Ishikawa (cell line): ENCODE results near the gene SYCN.

ENCODE experiments used
- CEBPB ChIP-seq: IDR thresholded peaks from 2 replicates; pipeline ENCODE4 v1.6.1; 2012
- CREB1 ChIP-seq: IDR thresholded peaks from 2 replicates; pipeline ENCODE4 v1.6.1; 2012; ENCODE audit warnings: low read depth
- EGR1 ChIP-seq: IDR thresholded peaks from 2 replicates; pipeline ENCODE4 v1.6.1; 2012
- EP300 ChIP-seq: IDR thresholded peaks from 2 replicates; pipeline ENCODE4 v1.6.1; 2012; ENCODE audit warnings: borderline replicate concordance
- FOXM1 ChIP-seq: IDR thresholded peaks from 2 replicates; pipeline ENCODE4 v1.6.1; 2012; ENCODE audit warnings: low read depth, borderline replicate concordance
- NFIC ChIP-seq: IDR thresholded peaks from 2 replicates; pipeline ENCODE4 v1.6.1; 2012
- RAD21 ChIP-seq: IDR thresholded peaks from 2 replicates; pipeline ENCODE4 v1.6.1; 2012; ENCODE audit warnings: low read depth
- TAF1 ChIP-seq: IDR thresholded peaks from 2 replicates; pipeline ENCODE4 v1.6.1; 2012; ENCODE audit warnings: low read depth, mild to moderate bottlenecking
- TCF12 ChIP-seq: IDR thresholded peaks from 2 replicates; pipeline ENCODE4 v1.6.1; 2012; ENCODE audit warnings: low read depth
- TEAD4 ChIP-seq: IDR thresholded peaks from 2 replicates; pipeline ENCODE4 v1.6.1; 2012
- YY1 ChIP-seq: IDR thresholded peaks from 2 replicates; pipeline ENCODE4 v1.6.1; 2012; ENCODE audit warnings: low read depth
- ZBTB7A ChIP-seq: IDR thresholded peaks from 2 replicates; pipeline ENCODE4 v1.6.1; 2012; ENCODE audit warnings: low read depth
- TF ChIP-seq, protein P1 (sequence below): IDR thresholded peaks from 2 replicates; pipeline ENCODE4 v1.6.1; 2012
- TF ChIP-seq, protein P2 (sequence below): IDR thresholded peaks from 2 replicates; pipeline ENCODE4 v1.6.1; 2012
- TF ChIP-seq, protein P3 (sequence below): IDR thresholded peaks from 2 replicates; pipeline ENCODE4 v1.6.1; 2012; ENCODE audit warnings: low read depth, mild to moderate bottlenecking

SYCN gene

DNA sequence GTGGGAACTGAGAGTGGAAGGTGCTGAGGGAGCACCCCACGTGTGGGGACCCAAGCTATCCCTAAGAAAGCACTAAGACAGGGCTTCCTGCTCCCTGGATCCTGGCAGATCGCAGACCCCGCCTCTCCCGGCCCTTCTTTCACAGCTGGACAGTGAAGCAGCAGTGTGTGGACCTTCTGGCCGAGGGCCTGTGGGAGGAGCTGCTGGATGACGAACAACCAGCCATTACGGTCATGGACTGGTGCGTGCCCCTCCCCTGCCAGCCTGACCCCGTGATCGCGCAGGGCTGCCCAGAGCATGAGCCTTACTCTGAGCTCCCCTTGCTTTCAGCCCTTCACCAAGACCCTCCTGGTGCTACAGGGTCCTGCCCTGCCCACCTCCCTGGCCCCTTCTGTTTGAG lies 5.0 kb downstream of the SYCN start:
- TF ChIP-seq, protein P1, sequence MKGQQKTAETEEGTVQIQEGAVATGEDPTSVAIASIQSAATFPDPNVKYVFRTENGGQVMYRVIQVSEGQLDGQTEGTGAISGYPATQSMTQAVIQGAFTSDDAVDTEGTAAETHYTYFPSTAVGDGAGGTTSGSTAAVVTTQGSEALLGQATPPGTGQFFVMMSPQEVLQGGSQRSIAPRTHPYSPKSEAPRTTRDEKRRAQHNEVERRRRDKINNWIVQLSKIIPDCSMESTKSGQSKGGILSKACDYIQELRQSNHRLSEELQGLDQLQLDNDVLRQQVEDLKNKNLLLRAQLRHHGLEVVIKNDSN: peak; percentile 86
- no peak for TF ChIP-seq EGR1
- 0 out of 2 replicates have a peak, but pooled peaks have one; percentile 32 for TF ChIP-seq YY1
- TF ChIP-seq TCF12: no peak
- TF ChIP-seq, protein P2, sequence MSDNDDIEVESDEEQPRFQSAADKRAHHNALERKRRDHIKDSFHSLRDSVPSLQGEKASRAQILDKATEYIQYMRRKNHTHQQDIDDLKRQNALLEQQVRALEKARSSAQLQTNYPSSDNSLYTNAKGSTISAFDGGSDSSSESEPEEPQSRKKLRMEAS: peak; percentile 58
- no peak for TF ChIP-seq CREB1

DNA sequence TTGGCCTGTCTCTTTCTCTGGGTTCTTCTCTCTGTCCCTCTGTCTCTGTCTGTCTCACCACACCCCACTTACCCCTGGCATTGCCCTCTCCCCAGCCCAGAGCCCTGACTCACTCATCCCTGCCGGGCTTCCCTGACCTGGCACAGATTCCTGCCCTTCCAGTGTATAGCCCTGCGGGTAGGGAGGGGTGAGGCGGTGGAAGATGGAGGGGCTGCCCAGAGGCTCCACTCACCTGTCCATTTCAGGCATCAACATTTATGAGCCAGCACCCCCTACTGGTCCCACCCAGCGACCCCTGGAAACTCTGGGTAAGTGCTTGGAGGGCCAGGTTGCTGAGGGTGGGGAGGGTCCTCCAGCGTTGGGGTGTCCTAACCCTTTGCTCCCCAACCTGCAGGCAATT lies 6.3 kb downstream of the SYCN start:
- TF ChIP-seq NFIC (no peak), RAD21 (peak; percentile 18; the same call in 1 of the 2 replicates)

DNA sequence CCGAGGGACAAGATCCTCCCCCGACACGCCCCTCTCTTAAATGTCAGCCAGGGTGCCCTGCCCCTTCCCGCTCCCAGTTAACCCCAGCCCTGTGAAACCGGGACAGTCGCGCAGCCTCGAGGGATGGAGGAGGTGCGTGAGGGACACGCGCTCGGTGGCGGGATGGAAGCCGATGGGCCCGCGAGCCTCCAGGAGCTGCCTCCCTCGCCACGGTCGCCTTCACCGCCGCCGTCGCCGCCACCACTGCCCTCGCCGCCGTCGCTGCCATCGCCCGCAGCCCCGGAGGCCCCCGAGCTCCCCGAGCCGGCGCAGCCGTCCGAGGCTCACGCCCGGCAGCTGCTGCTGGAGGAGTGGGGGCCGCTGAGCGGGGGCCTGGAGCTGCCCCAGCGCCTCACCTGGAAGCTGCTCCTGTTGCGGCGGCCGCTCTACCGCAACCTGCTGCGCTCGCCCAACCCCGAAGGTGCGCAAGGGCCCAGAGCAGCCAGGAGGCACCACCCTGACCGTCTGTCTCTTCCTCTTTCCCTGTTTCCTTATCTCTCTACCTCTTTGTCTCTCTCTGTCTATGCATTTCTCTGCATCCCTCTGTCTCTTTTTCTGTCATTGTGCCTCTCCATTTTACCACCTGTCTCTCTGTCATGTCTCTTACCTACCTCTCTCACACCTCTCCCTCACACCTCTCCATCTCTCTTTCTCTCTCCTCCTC lies 7.1 kb downstream of the SYCN start, which contains the start of gene NCCRP1:
TSS of gene NCCRP1 (plus strand) at position 105 of the 703 bp plus-strand sequence. CDS start at position 124, 19 bp downstream.
- TF ChIP-seq NFIC (no peak), FOXM1 (no peak), TAF1 (no peak), RAD21 (no peak), ZBTB7A (no peak)
- TF ChIP-seq, protein P2: peak; percentile 89

DNA sequence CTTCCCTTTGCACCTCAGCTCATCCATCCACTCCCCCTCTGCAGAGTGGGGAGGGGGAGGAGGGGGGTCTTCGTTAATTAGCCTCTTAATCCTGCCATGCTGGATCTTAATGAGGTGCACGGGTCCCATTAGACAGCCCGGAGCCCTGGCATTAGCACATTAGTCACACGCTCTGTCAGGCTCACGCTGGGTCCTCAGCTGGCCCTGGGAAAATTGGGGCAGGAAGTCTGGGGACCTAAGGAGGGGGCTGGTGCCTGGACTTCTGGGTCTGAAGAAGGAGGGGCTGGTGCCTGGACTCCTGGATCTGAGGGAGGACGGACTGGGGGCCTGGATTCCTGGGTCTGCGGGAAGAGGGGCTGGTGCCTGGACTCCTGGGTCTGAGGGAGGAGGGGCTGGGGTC lies 7.7 kb downstream of the SYCN start:
- TF ChIP-seq ZBTB7A: 0 out of 2 replicates have a peak, but pooled peaks have one; percentile 28
- TF ChIP-seq, protein P2: no peak

DNA sequence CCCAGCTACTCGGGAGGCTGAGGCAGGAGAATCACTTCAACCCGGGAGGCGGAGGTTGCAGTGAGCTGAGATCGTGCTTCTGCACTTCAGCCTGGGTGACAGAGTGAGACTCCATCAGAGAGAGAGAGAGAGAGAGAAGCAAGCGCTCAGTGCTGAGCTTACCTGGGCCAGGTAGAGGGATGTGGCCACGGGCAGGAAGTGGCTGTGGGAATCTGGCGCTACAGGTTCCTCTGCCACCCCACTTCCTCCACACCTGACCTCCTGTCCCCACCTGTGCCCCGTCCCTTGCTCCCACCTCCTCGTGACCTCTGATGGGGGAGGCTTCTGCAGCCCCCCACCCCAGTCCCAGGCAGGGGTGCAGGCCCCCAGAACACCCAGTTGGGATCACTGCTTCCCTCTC lies 8.3 kb downstream of the SYCN start:
- TF ChIP-seq, protein P3, sequence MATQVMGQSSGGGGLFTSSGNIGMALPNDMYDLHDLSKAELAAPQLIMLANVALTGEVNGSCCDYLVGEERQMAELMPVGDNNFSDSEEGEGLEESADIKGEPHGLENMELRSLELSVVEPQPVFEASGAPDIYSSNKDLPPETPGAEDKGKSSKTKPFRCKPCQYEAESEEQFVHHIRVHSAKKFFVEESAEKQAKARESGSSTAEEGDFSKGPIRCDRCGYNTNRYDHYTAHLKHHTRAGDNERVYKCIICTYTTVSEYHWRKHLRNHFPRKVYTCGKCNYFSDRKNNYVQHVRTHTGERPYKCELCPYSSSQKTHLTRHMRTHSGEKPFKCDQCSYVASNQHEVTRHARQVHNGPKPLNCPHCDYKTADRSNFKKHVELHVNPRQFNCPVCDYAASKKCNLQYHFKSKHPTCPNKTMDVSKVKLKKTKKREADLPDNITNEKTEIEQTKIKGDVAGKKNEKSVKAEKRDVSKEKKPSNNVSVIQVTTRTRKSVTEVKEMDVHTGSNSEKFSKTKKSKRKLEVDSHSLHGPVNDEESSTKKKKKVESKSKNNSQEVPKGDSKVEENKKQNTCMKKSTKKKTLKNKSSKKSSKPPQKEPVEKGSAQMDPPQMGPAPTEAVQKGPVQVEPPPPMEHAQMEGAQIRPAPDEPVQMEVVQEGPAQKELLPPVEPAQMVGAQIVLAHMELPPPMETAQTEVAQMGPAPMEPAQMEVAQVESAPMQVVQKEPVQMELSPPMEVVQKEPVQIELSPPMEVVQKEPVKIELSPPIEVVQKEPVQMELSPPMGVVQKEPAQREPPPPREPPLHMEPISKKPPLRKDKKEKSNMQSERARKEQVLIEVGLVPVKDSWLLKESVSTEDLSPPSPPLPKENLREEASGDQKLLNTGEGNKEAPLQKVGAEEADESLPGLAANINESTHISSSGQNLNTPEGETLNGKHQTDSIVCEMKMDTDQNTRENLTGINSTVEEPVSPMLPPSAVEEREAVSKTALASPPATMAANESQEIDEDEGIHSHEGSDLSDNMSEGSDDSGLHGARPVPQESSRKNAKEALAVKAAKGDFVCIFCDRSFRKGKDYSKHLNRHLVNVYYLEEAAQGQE: no peak
- TF ChIP-seq, protein P1: no peak
- TF ChIP-seq NFIC: no peak
- TF ChIP-seq EP300: no peak
- no peak for TF ChIP-seq TAF1
- no peak for TF ChIP-seq TEAD4
- TF ChIP-seq, protein P2: no peak
- TF ChIP-seq FOXM1: no peak

DNA sequence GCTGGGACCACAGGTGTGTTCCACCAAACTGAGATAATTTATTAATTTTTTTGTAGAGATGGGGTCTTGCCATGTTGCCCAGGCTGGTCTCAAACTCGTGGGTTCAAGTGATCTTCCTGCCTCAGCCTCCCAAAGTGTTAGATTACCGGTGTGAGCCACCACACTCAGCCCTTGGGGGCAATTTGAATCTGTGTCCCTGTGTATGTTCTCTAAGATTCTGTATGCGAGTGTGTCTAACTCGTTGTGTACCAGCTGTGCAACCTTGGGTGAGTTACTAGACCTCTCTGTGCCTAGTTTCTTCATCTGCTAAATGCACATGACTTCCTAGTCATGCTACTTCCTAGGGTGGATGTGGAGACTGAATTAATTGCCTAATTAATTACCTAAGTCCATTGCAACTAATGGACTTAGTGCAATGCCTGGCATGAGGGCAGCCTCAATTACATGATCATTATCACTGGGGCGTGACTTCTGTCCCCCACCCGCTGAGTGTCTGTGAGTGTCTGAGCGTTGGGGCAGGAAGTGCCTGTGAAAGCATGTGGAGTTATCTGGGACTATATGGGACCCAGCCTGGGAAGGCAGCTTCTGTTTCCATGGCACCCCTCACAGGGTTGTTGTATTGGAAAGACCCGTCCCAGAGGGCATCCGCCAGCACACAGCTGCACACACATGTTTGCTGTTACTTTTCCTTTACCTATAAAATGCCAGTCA lies 9.1 kb downstream of the SYCN start:
- peak; percentile 42; the same call in 1 of the 2 replicates for TF ChIP-seq TEAD4
- TF ChIP-seq, protein P2: no peak

DNA sequence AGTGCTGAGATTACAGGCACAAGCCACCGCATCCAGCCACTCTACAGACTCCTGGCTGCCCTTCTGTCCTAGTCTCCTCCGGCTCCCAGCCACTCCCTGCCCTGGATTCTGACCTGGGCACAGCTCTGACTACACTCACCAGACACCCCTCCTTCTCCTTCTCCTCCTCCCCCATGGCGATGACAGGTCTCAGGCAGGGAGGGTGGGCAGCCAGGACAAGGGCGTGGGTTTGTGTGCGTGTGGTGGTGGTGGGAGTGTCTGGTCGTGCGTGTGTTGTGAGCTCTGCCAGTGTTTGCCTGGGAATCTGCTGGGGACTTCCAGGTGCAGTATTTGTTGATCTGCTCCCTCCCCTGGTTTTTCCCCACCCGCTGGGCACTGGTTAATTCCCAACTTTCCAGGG lies 10.3 kb downstream of the SYCN start:
- TF ChIP-seq EGR1 (no peak), CREB1 (no peak), EP300 (no peak), FOXM1 (no peak), CEBPB (no peak), TAF1 (no peak), YY1 (no peak), NFIC (no peak)
- TF ChIP-seq, protein P1: no peak
